NCI-H748 (cell line): ENCODE data around the gene RTN4R.
"Not testable (repeated sequence)": the region's sequence is repeated elsewhere in the genome, so short reads cannot be mapped to it uniquely, and the experiment has no call there.

Experiments used
- DNase-seq: peaks from one replicate; lab custom pipeline; 2025; ENCODE audit not compliant: unreplicated experiment; lab: John Stamatoyannopoulos, UW

Gene RTN4R

GRCh38 chr22:20272700-20273099 lies 4.6 kb upstream of the RTN4R start:
- DNase-seq = no peak

DNA sequence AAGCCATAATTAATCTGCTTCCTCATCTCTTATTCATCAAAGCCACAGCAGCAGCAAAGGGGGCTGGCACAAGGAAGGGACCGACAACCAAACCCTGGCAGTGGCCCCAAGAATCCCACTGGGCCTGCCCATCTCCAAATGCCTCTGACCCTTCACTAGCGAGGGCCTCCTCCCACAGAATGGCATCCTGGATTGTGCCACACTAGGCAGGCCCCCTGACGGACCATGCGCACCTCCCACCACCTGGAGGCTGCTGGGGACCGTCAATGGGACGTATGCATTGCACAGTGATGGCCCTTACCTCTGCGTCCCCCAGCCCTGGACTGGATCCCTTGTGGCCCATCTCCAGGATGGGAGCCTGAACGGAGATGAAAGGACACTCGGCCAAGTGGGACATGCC lies 4.1 kb upstream of the RTN4R start:
- no peak for DNase-seq

DNA sequence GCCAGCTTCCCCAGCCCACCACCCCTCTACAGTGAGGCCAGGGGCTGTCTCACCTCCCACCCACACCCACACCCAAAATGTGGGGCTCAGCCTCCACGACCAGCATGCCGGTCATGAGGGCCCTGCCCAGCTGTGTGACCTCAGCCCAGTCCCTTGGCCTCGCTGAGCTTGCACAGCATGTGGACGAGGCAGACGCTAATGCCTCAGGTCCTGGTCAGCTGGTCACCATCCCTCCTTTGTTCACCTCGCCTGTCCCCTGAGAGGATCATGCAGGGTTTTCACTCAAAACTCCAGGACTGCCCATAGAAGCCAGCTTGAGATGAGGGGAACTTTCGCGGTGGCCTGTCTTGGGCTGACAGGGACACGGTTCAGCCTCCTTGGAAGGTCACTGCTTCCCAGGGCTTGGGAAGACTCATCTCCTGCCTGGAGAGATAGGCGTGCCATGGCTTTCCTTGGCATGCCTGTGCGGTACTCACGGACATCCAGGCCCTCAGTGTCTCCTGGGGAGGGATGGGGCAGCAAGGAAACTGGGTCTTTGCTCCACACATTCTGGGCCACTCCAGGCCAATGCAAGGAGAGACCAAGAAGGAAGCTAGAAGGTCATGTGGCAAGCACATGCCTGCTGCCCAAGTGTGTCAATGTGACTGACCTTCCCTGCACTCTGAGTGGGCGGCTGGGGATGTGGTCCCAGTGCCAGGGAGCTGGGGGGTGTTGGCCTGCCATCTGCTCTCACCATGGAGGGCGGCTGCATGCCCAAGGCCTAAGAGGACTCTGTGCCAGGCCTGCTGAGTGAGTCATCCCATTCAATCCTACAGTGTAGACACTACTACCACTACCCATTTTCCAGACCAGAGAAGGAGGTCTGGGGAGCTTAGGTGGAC lies 3.2 kb upstream of the RTN4R start:
- no peak for DNase-seq

DNA sequence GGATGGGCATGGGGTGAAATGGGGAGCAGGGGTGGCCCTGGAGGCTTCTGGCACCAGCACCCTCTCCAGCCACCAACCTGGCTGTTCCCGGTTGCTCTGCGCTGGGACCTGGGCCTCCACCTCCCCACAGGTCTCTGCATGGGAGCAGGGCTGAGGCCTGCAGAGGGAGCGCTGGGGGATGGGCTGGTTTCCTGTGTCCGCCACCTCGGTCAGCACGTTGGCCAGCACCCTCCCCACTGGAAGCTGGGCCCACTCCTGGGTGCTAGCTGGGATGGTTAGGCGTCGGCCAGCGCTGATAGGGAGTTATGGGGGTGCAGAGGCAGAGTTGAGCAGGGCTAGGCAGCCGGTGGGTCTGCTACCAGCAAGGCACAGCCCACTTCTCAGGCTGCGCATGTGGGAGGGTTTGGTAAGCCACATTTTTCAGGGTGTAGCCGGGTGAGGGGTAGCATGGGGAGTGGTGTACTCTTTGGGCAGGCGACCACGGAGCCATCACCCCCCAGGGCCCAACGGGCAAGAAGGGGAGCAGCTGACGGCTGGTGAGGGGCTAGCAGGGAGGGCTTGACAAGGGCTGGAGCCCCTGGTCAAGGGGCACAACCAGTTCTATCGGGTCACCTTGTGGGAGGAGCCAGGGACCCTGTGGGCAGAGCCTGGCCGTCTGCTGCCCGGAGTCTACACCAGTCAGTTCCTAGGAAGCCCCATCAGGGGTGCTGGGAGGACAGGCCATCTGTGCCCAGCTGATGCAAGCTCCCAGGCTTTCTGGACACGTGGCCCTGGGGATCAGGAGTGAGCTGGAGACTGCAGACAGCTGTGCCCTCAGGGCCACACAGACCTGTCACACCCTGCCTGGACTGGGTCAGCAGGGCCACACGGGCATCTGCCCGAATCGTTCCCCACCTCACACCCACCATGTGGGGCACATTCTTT lies 2.3 kb upstream of the RTN4R start:
- not testable (repeated sequence) for DNase-seq

- not testable (repeated sequence) for DNase-seq
Observed at GRCh38 chr22:20269673-20270072, 1.6 kb upstream of the RTN4R start.

GRCh38 chr22:20269201-20269600 lies 1.1 kb upstream of the RTN4R start:
- DNase-seq = not testable (repeated sequence)

- peak; percentile 37 for DNase-seq
Observed at GRCh38 chr22:20267441-20268278, 458 bp downstream of the RTN4R start.

DNA sequence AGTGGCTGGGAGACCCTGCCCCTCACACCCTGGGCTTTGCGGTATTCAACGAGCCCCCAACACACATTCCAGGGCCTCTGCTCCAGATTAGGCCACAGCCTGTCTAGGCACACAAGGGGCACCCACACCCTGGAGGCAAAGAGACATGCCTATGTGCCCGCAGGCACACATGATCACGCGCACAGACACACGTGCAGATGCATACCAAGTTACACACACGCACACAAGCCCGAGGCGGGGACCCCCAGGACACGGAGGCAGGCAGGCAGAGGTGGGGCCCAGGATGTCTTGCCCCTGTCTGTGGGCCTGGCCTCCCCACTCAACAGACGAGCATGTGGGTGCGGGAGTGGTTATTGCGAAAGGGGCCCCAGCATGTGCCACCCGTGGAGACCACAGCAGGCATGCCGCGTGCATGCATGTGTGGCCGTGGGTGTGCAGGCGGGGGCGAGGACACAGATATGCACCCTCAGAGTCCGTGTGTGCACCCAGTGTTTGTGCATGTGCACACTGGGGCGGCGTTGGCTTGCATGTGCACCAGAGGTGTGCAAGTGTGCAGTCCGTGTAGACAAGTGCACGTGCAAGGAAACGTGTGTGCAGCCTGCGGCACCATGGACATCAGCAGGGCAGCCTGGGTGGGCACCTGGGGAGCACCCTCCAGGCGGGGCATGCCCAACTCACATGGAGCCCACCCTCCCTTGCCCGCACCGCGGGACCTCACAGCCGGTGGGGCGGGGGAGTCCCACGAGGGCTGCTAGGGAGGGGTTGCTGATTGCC lies 1.3 kb downstream of the RTN4R start:
- DNase-seq = not testable (repeated sequence)

DNA sequence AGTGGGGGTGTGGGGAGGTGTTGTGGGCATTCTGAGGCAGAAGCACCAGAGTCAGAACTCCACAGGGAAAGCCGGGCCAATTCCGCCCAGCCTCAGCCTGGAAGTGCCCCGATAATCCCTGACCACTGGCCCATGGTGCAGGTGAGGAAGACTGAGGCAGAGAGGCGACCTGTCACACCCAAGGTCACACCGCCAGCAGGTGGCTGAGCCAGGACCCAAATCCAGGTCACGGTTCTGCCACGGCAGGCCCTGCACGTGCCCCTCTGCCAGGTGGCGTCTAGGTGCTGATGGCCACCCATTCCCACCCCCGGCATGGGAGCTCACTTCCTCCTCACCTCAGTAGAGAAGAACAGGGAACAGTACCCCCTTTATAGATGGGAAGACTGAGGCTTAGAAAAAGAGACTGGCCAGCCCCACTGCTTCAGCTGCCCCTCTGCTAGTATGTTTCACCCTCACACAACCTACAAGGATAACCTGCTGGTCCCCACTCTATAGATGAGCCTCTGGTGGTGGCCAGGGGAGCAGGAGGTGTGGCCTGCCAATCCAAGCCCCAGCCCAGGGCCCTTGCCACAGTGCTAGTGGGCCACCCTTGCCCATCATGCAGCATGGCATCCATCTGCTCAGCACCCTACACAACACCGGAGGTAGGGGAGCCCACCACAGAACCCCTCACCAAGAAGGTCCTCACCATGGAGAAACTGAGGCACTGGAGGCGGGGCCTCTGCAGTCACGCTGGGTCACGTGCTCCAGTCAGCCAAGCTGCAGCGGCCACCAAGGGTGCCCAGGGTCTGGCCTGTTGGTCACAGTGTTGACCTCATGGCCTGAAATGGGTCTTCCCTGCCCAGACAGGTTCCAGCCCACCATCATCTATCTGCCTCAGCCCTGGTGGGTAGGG lies 2.1 kb downstream of the RTN4R start:
- not testable (repeated sequence) for DNase-seq

DNA sequence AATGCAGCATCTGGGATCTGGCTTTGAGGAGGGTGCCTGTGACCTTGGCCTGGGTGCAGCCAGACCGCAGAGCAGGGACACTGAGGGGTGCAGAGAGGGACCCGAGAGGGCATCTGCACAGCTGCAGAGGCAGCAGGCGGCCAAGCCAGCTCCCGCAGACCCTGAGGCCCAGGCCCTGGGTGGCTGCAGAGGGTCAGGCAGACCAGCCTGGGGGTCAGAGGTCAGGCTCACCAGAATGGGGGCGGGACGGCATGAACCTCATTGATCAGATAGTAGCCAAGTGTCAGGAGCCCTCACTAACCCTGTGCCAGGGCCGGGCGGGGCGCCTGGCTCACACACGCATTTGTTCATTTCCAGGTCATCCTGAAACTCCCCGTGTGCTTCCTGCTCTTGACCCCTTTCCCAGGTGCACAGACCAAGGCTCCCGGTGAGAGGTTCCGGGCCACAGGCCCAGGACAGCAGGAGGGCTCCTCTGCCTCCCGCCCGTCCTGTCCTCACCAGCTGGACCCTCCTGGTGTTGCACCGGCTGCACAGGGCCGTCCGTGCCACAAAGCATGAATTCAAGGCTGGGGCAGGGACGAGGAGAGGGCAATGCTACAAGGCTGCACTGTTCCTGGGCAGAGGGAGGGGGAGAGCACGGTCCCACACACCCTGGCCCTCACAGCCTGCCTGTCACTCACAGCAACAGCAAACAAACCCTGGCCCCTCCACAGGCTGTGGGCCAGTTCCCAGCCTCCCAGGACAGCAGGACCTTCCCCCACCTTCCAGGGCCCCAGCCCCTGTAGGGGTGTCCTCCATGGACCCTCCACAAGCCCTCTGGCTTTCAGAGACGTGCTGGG lies 3.3 kb downstream of the RTN4R start:
- DNase-seq = no peak

- DNase-seq = not testable (repeated sequence)
Observed at GRCh38 chr22:20263404-20264281, 4.5 kb downstream of the RTN4R start.

- no peak for DNase-seq
Observed at GRCh38 chr22:20262582-20263147, 5.5 kb downstream of the RTN4R start.

DNA sequence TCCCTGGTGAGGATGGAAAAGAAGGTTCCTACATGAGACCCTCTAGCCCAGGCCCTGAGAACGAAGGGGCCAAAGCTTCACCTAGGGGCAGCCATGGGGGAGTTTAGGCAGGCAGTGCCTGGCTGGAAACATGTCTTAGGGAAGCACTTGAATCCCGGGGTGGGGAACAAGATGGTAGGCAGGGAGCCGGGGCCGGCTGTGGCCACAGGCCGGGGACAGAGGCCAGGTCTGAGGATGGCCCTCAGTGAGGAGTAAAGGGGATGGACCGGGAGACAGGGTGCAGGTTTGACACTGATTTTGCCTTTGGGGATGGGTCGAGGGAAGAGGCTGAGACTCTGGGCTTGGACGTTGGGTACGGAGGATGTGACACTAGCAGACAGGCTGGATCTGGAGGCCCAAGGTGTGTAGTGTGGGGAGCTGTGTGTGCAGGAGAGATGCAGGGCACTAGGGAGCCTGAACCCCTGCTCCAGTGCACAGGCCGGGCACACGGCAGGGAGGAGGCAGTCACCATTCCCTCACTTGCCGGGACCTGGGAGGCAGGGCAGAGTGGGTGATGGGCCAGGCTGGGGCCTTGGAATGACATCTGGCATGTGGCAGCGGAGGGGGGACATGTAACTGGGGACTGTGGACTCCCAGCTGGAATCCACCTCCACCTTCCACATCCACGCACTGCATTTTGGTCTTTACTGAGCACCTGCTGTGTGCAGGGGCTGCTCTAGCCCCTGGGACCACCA lies 6.1 kb downstream of the RTN4R start:
- DNase-seq = no peak

DNA sequence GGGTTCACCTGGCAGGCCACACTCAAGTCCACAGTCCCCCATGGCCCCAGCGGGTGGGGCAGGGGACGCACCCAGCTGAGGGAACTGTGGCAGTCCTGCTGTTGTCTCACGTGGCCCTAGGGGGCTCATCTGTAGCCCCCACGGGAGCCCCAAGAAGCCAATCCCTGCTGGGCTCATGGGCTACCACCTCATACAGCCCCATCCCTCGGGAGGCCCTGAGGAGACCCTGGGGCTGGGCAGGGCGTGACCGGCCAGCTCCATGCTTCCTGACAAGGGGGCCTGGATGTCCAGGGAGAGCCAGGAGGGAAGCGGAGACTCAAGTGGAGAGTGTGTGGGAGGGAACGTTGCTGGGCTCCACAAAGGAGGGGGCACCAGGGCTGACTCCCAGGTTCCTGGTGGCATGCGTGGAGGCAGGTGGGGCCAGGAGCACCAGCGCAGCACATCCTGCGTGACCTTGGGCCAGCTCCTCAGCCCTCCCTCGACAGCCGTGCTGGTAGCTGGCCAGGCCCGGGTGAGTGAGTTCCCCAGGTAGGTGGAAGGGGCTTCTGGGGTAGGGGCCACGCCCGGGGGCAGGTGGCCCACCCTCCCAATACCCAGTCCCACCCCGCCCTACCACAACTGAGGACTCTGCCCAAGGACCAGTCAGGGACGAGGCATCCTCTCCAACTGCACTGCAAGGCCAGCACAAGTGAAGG lies 7.9 kb downstream of the RTN4R start:
- DNase-seq = no peak

DNA sequence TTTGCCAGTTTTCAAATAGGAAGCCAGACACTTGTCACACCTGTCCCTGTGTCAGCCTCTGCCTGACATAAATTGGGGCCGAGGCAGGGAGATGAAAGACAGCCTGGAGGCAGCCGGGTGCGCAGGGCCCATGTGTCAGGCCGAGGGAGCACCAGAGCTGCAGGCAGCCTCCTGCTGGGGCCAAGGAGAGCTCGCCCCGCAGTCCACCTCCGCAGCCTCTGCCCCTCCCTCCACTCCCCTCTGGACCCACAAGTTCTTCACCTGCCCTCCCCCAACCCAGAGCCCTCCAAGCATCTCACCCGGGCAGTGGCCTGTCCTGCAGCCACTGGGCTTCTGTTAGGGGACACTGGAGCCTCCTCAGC lies 8.8 kb downstream of the RTN4R start:
- DNase-seq = no peak
